Measurements from ENCODE around the gene MAPKBP1.

DNA sequence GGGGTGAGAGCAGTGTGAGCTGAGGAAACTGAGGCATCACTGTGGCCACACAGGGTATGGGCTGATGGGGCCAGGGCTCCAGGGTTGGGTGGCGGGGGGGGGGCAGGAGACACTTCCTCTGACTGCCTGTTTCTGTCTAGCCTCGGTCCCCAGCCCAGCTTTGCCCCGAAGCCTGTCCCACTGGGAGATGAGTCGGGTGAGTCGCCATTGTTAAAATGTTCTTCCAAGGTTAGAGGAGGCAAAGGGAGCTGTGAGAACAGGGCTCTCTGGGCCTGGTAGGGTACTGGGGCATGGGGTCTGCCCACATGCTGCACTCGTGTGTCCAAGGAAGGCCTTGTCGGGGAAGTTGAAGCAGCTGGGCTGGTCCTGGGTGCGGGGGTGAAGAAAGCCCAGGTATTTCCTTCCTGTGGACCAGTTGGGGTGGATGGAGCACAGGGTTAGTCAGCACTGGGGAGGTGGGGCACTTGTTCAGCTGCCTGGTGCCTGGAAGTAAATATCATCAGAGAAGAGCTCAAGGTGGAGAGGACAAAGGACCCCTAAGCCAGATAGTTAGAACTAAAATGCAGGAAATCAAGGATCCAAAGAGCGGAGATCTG is 45.3 kb downstream of the MAPKBP1 start:
- TF ChIP-seq CTCF (IDR thresholded peaks at IDR 0.05) (no peak), POLR2AphosphoS5 (IDR thresholded peaks at IDR 0.05) (no peak), POLR2A (IDR thresholded peaks at IDR 0.05) (no peak)
